CD14-positive monocyte (primary cell): Measurements from ENCODE around the gene ATG16L2. TPM values are rescaled to one million over a fixed set of nuclear protein-coding genes. Genes with fewer than 3 reads are reported as not detected.

ENCODE experiments used
- DNase-seq, 3 donors: peaks; one replicate each; pipeline ENCODE4 v3.0.0-alpha.2; 2011 to 2022
- H2AFZ ChIP-seq: 2 replicates; pipeline ENCODE4 v1.6.0; 2012; ENCODE audit warnings: mild to moderate bottlenecking, low read depth, low read length, inconsistent platforms; ENCODE audit not compliant: insufficient read depth, poor library complexity, severe bottlenecking
- H3K27ac ChIP-seq, 2 donors: 1 replicate in 1 of 2; 2 replicates in 1 of 2; pipeline ENCODE4 v1.5.1; 2012 to 2013; ENCODE audit warnings: low read length in 2 of 2, control low read depth in 1 of 2, inconsistent platforms in 1 of 2, low read depth in 1 of 2, mild to moderate bottlenecking in 1 of 2
- H3K27me3 ChIP-seq, 2 donors: one replicate each; pipeline versions ENCODE4 v1.6.0 to v1.6.1; 2011 to 2013; ENCODE audit warnings: low read length in 2 of 2; ENCODE audit not compliant: control insufficient read depth in 2 of 2, insufficient read depth in 2 of 2
- H3K36me3 ChIP-seq, 2 donors: replicated peaks in 1 of 2; 1 replicate in 1 of 2; 2 replicates in 1 of 2; pipeline versions ENCODE4 v1.5.1 to v1.6.1; 2012 to 2013; ENCODE audit warnings: low read length in 2 of 2, control low read depth in 1 of 2, inconsistent platforms in 1 of 2, mild to moderate bottlenecking in 1 of 2; ENCODE audit not compliant: insufficient read depth in 2 of 2, control insufficient read depth in 1 of 2
- H3K4me1 ChIP-seq, 2 donors: 1 replicate in 1 of 2; 2 replicates in 1 of 2; pipeline versions ENCODE4 v1.5.1 to v1.6.1; 2012 to 2013; ENCODE audit warnings: low read length in 2 of 2, control low read depth in 1 of 2, inconsistent platforms in 1 of 2, mild to moderate bottlenecking in 1 of 2, moderate library complexity in 1 of 2; ENCODE audit not compliant: insufficient read depth in 2 of 2, control insufficient read depth in 1 of 2
- H3K4me2 ChIP-seq: replicated peaks from 2 replicates; pipeline ENCODE3; 2012; ENCODE audit warnings: low read length, moderate library complexity, mild to moderate bottlenecking; ENCODE audit not compliant: poor library complexity, severe bottlenecking; ENCODE audit errors: extremely low read depth
- H3K4me3 ChIP-seq, 3 experiments: fragments of 200-600 bp in 1 of 3; sonication (generic) in 1 of 3; replicated peaks in 1 of 3; 1 replicate in 2 of 3; 2 replicates in 1 of 3; pipeline ENCODE4 v1.5.1; 2011 to 2013; ENCODE audit warnings: low read length in 3 of 3, mild to moderate bottlenecking in 3 of 3, control low read depth in 2 of 3, low read depth in 2 of 3, inconsistent platforms in 1 of 3, moderate library complexity in 1 of 3
- H3K79me2 ChIP-seq: 2 replicates; pipeline ENCODE4 v1.6.0; 2012; ENCODE audit warnings: mild to moderate bottlenecking, control low read depth, inconsistent platforms, low read length, moderate library complexity; ENCODE audit not compliant: insufficient read depth
- H3K9ac ChIP-seq: 2 replicates; pipeline ENCODE4 v1.6.0; 2017; ENCODE audit warnings: low read length, mild to moderate bottlenecking; ENCODE audit not compliant: insufficient read depth, poor library complexity, severe bottlenecking
- H3K9me3 ChIP-seq, 2 donors: replicated peaks in 1 of 2; 1 replicate in 1 of 2; 2 replicates in 1 of 2; pipeline versions ENCODE4 v1.5.1 to v1.6.1; 2012 to 2013; ENCODE audit warnings: low read length in 2 of 2, control low read depth in 1 of 2; ENCODE audit not compliant: control insufficient read depth in 1 of 2, insufficient read depth in 1 of 2
- H4K20me1 ChIP-seq: 2 replicates; pipeline ENCODE4 v1.6.0; 2012; ENCODE audit warnings: mild to moderate bottlenecking, low read length, control low read depth, moderate library complexity; ENCODE audit not compliant: insufficient read depth
- H3K27ac Mint-ChIP-seq, 7 donors: one replicate each; pipeline ENCODE4 v1.8.0; 2020; ENCODE audit warnings: mild to moderate bottlenecking in 7 of 7, mixed read lengths in 7 of 7, moderate library complexity in 6 of 7, inconsistent platforms in 2 of 7
- H3K27me3 Mint-ChIP-seq, 3 donors: one replicate each; pipeline ENCODE4 v1.8.0; 2021 to 2022; ENCODE audit warnings: low read depth in 3 of 3, mild to moderate bottlenecking in 3 of 3, mixed read lengths in 3 of 3, moderate library complexity in 3 of 3, inconsistent platforms in 1 of 3
- H3K36me3 Mint-ChIP-seq, 2 donors: one replicate each; pipeline ENCODE4 v1.8.0; 2020; ENCODE audit warnings: mixed read lengths in 2 of 2, inconsistent platforms in 1 of 2, mild to moderate bottlenecking in 1 of 2
- H3K4me1 Mint-ChIP-seq: one replicate; pipeline ENCODE4 v1.8.0; 2020; ENCODE audit warnings: mild to moderate bottlenecking, mixed read lengths
- H3K4me3 Mint-ChIP-seq, 2 donors: one replicate each; pipeline ENCODE4 v1.8.0; 2020; ENCODE audit warnings: mild to moderate bottlenecking in 2 of 2, mixed read lengths in 2 of 2, moderate library complexity in 1 of 2
- H3K9me3 Mint-ChIP-seq, 7 donors: one replicate each; pipeline ENCODE4 v1.8.0; 2020 to 2022; ENCODE audit warnings: mixed read lengths in 7 of 7, mild to moderate bottlenecking in 6 of 7, moderate library complexity in 6 of 7, inconsistent platforms in 2 of 7
- CTCF ChIP-seq: fragments of 200-600 bp; IDR thresholded peaks from one replicate; pipeline ENCODE4 v1.8.0; 2022; ENCODE audit warnings: antibody characterized with exemption, mild to moderate bottlenecking
- WGBS: methylation state at CpG from one replicate; pipeline ENCODE4 v1.1.5; 2013; ENCODE audit warnings: missing lambda C conversion rate; ENCODE audit not compliant: insufficient coverage; 5-methylcytosine and 5-hydroxymethylcytosine counted together
- intact Hi-C, 2 donors: fragments of 100-400 bp; cut with micrococcal nuclease; formaldehyde crosslinking; loops; one replicate each; pipeline versions ENCODE4 v1.15.0 to v1.15.1; 2023
- polyA plus RNA-seq, 3 donors: library from polyadenylated mRNA; depleted of rRNA in 1 of 3; unstranded in 2 of 3; stranded (reverse) in 1 of 3; fragments of 300-500 nt in 2 of 3; fragments of >200 nt in 1 of 3; fragmentation: Illumina TruSeq in 2 of 3; gene quantifications; 1 replicate in 2 of 3; 2 replicates in 1 of 3; pipeline ENCODE4 v1.2.3, GENCODE V29; 2012 to 2021

Gene ATG16L2
- polyA plus RNA-seq, 3 donors: 36.9 to 975 (median 46.8) TPM

- H3K4me2 ChIP-seq: no peak overlapping the region
- H3K4me1 Mint-ChIP-seq: peaks cover 8% of the 10 kb centered on the region
- H3K36me3 Mint-ChIP-seq: peaks cover 2 to 7% of the 10 kb centered on the region in 2 donors
Observed at GRCh38 chr11:72771507-72771906, 42.7 kb upstream of the ATG16L2 start.

GRCh38 chr11:72772059-72772458, 42.2 kb upstream of the ATG16L2 start:
- no peak for DNase-seq
- Mint-ChIP-seq H3K9me3 (peaks cover 0 to 2% (median 0%) of the 10 kb centered on the region in 7 donors), H3K4me3 (no peak overlapping the region), H3K36me3 (peaks cover 2 to 7% of the 10 kb centered on the region in 2 donors), H3K27me3 (peaks cover 3 to 7% (median 5%) of the 10 kb centered on the region in 3 donors), H3K27ac (peak overlapping the region in 1 of 7 donors; percentile 34), H3K4me1 (peaks cover 14% of the 10 kb centered on the region)
- Histone ChIP-seq H3K27me3 (no peaks in the 10 kb centered on the region), H3K4me1 (peaks cover 9 to 12% of the 10 kb centered on the region in 2 donors), H3K9ac (no peak overlapping the region), H2AFZ (no peak overlapping the region), H3K36me3 (no peaks in the 10 kb centered on the region), H3K4me2 (no peak overlapping the region), H3K4me3 (no peak overlapping the region), H3K79me2 (no peaks in the 10 kb centered on the region), H3K9me3 (no peaks in the 10 kb centered on the region), H3K27ac (no peak overlapping the region), H4K20me1 (peaks cover 3% of the 10 kb centered on the region)
- no peak for TF ChIP-seq CTCF
- intact Hi-C loops: no loop called here
- over 99% methylated on average over 12 of the region's 12 CpGs for WGBS

More at GRCh38 chr11:72771507-72771906, 42.7 kb upstream of the ATG16L2 start:
- no peak overlapping the region for H3K27ac ChIP-seq
- no peak for TF ChIP-seq CTCF
- H3K9me3 ChIP-seq: no peaks in the 10 kb centered on the region
- Mint-ChIP-seq H3K4me3 (no peak overlapping the region), H3K27me3 (peaks cover 5 to 7% (median 7%) of the 10 kb centered on the region in 3 donors), H3K9me3 (peaks cover 0 to 2% (median 0%) of the 10 kb centered on the region in 7 donors), H3K27ac (no peak overlapping the region)
- no peaks in the 10 kb centered on the region for H3K36me3 ChIP-seq
- no peak overlapping the region for H3K9ac ChIP-seq
- no peak for DNase-seq
- H2AFZ ChIP-seq: no peak overlapping the region
- WGBS: 72% methylated on average over 2 of the region's 4 CpGs
- peaks cover 4 to 7% of the 10 kb centered on the region in 2 donors for H3K4me1 ChIP-seq
- intact Hi-C loops: loop anchor here in 1 of 2 donors (2.0 kb wide), 1 partner anchor 13 kb away; no protein-coding TSS in a partner anchor
- no peaks in the 10 kb centered on the region for H3K27me3 ChIP-seq
- H3K4me3 ChIP-seq: no peak overlapping the region
- H3K79me2 ChIP-seq: no peaks in the 10 kb centered on the region
- peaks cover 3% of the 10 kb centered on the region for H4K20me1 ChIP-seq
